ENCODE data around the gene UBAC2. TPM values are rescaled to one million over a fixed set of nuclear protein-coding genes. Genes with fewer than 3 reads are reported as not detected.

Gene UBAC2
- total RNA-seq, 1 experiment from 2014 or later: 45.8 TPM

- Histone ChIP-seq H3K27me3 (replicated peaks; ENCODE audit: insufficient read depth, low read depth, low read length, poor library complexity) (no peaks in the 10 kb centered on the region), H3K4me3 (ENCODE audit: low read depth, low read length, poor library complexity, severe bottlenecking) (no peak overlapping the region), H3K27ac (ENCODE audit: low read depth, low read length, poor library complexity, severe bottlenecking) (no peak overlapping the region), H3K4me1 (ENCODE audit: insufficient read depth, low read length, poor library complexity, severe bottlenecking) (no peaks in the 10 kb centered on the region), H3K9me3 (ENCODE audit: low read depth, low read length, poor library complexity, severe bottlenecking) (no peaks in the 10 kb centered on the region), H3K36me3 (ENCODE audit: insufficient read depth, low read length, poor library complexity, severe bottlenecking) (no peaks in the 10 kb centered on the region)
- intact Hi-C loops (cut with micrococcal nuclease; ENCODE audit: unreplicated experiment): no loop called here
- DNase-seq (ENCODE audit: low spot score): no peak
- no TSS peak for BruUV-seq (replicated peaks)
- TF ChIP-seq EZH2 (IDR thresholded peaks at IDR 0.05; ENCODE audit: borderline replicate concordance, low read depth, low read length, poor library complexity, severe bottlenecking): no peak
- TF ChIP-seq CTCF (conservative IDR thresholded peaks at IDR 0.05; ENCODE audit: low read depth, low read length): no peak
- POLR2A ChIA-PET (ENCODE audit: low non-redundant PET): no interaction called here
- CTCF ChIA-PET: no interaction called here
Observed at GRCh38 chr13:99161512-99161911, 39.1 kb upstream of the UBAC2 start.

- no peak overlapping the region for H3K27ac ChIP-seq (ENCODE audit: low read depth, low read length, poor library complexity, severe bottlenecking)
- intact Hi-C loops (cut with micrococcal nuclease; ENCODE audit: unreplicated experiment): no loop called here
- ChIA-PET CTCF (no interaction called here), POLR2A (ENCODE audit: low non-redundant PET) (no interaction called here)
- no peak for DNase-seq (ENCODE audit: low spot score)
- no peaks in the 10 kb centered on the region for H3K27me3 ChIP-seq (replicated peaks; ENCODE audit: insufficient read depth, low read depth, low read length, poor library complexity)
- H3K36me3 ChIP-seq (ENCODE audit: insufficient read depth, low read length, poor library complexity, severe bottlenecking): no peaks in the 10 kb centered on the region
- no peaks in the 10 kb centered on the region for H3K9me3 ChIP-seq (ENCODE audit: low read depth, low read length, poor library complexity, severe bottlenecking)
- H3K4me3 ChIP-seq (ENCODE audit: low read depth, low read length, poor library complexity, severe bottlenecking): no peak overlapping the region
- no peak for TF ChIP-seq EZH2 (IDR thresholded peaks at IDR 0.05; ENCODE audit: borderline replicate concordance, low read depth, low read length, poor library complexity, severe bottlenecking)
- TF ChIP-seq CTCF (conservative IDR thresholded peaks at IDR 0.05; ENCODE audit: low read depth, low read length): no peak
- no peaks in the 10 kb centered on the region for H3K4me1 ChIP-seq (ENCODE audit: insufficient read depth, low read length, poor library complexity, severe bottlenecking)
- BruUV-seq (replicated peaks): no TSS peak
Observed at GRCh38 chr13:99162567-99163361, 37.9 kb upstream of the UBAC2 start.

GRCh38 chr13:99164226-99164625 lies 36.4 kb upstream of the UBAC2 start:
- CTCF ChIA-PET: no interaction called here
- intact Hi-C loops (cut with micrococcal nuclease; ENCODE audit: unreplicated experiment): no loop called here
- Histone ChIP-seq H3K27me3 (replicated peaks; ENCODE audit: insufficient read depth, low read depth, low read length, poor library complexity) (no peaks in the 10 kb centered on the region), H3K27ac (ENCODE audit: low read depth, low read length, poor library complexity, severe bottlenecking) (no peak overlapping the region), H3K4me1 (ENCODE audit: insufficient read depth, low read length, poor library complexity, severe bottlenecking) (no peaks in the 10 kb centered on the region), H3K4me3 (ENCODE audit: low read depth, low read length, poor library complexity, severe bottlenecking) (no peak overlapping the region), H3K36me3 (ENCODE audit: insufficient read depth, low read length, poor library complexity, severe bottlenecking) (no peaks in the 10 kb centered on the region), H3K9me3 (ENCODE audit: low read depth, low read length, poor library complexity, severe bottlenecking) (no peaks in the 10 kb centered on the region)
- no peak for DNase-seq (ENCODE audit: low spot score)
- POLR2A ChIA-PET (ENCODE audit: low non-redundant PET): no interaction called here
- no peak for TF ChIP-seq CTCF (conservative IDR thresholded peaks at IDR 0.05; ENCODE audit: low read depth, low read length)
- TF ChIP-seq EZH2 (IDR thresholded peaks at IDR 0.05; ENCODE audit: borderline replicate concordance, low read depth, low read length, poor library complexity, severe bottlenecking): no peak
- BruUV-seq (replicated peaks): no TSS peak
